ENCODE results near the gene PPP2R2B.
"Not testable (repeated sequence)": the region's sequence is repeated elsewhere in the genome, so short reads cannot be mapped to it uniquely, and the experiment has no call there.

The PPP2R2B gene

GRCh38 chr5:146620031-146620668, 258.4 kb downstream of the PPP2R2B start:
- no peak for DNase-seq (ENCODE audit: extremely low spot score)
- TF ChIP-seq ARNT (IDR thresholded peaks at IDR 0.05) (no peak), ZNF384 (IDR thresholded peaks at IDR 0.05) (no peak), PKNOX1 (IDR thresholded peaks at IDR 0.05) (no peak)
- POLR2A ChIA-PET: no interaction called here
- CTCF ChIA-PET: no interaction called here

GRCh38 chr5:146618434-146618833, 260.1 kb downstream of the PPP2R2B start:
- ChIA-PET POLR2A (no interaction called here), CTCF (no interaction called here)
- DNase-seq (ENCODE audit: extremely low spot score): no peak
- TF ChIP-seq PKNOX1 (IDR thresholded peaks at IDR 0.05) (no peak), SP1 (IDR thresholded peaks at IDR 0.05) (no peak), SUZ12 (IDR thresholded peaks at IDR 0.05) (no peak), ARNT (IDR thresholded peaks at IDR 0.05) (no peak), BHLHE40 (IDR thresholded peaks at IDR 0.05; ENCODE audit: borderline replicate concordance) (no peak), FOXK2 (IDR thresholded peaks at IDR 0.05) (no peak), L3MBTL2 (conservative IDR thresholded peaks at IDR 0.05) (no peak), FOXM1 (IDR thresholded peaks at IDR 0.05; ENCODE audit: borderline replicate concordance) (no peak)

GRCh38 chr5:146609731-146610130, 268.8 kb downstream of the PPP2R2B start:
- POLR2A ChIA-PET; CTCF ChIA-PET; DNase-seq (ENCODE audit: extremely low spot score): not testable (repeated sequence)

GRCh38 chr5:146607659-146608332, 270.8 kb downstream of the PPP2R2B start:
- TF ChIP-seq NFRKB (IDR thresholded peaks at IDR 0.05): no peak
- TF ChIP-seq FOXK2 (IDR thresholded peaks at IDR 0.05): no peak
- no peak for TF ChIP-seq ARNT (IDR thresholded peaks at IDR 0.05)
- TF ChIP-seq FOXM1 (IDR thresholded peaks at IDR 0.05; ENCODE audit: borderline replicate concordance): no peak
- TF ChIP-seq SP1 (IDR thresholded peaks at IDR 0.05): no peak
- no peak for TF ChIP-seq L3MBTL2 (conservative IDR thresholded peaks at IDR 0.05)
- no peak for TF ChIP-seq BHLHE40 (IDR thresholded peaks at IDR 0.05; ENCODE audit: borderline replicate concordance)
- no peak for TF ChIP-seq TARDBP (IDR thresholded peaks at IDR 0.05)
- no peak for TF ChIP-seq SUZ12 (IDR thresholded peaks at IDR 0.05)
- DNase-seq (ENCODE audit: extremely low spot score): no peak
- ChIA-PET CTCF (no interaction called here), POLR2A (no interaction called here)

- TF ChIP-seq SUZ12 (IDR thresholded peaks at IDR 0.05) (no peak), ELF4 (IDR thresholded peaks at IDR 0.05) (no peak), ARNT (IDR thresholded peaks at IDR 0.05) (no peak), FOXK2 (IDR thresholded peaks at IDR 0.05) (no peak), FOXM1 (IDR thresholded peaks at IDR 0.05; ENCODE audit: borderline replicate concordance) (no peak), LEF1 (IDR thresholded peaks at IDR 0.05; ENCODE audit: borderline replicate concordance) (no peak), FOXA1 (IDR thresholded peaks at IDR 0.05) (no peak), ZNF384 (IDR thresholded peaks at IDR 0.05) (no peak)
- no peak for DNase-seq (ENCODE audit: extremely low spot score)
- POLR2A ChIA-PET: no interaction called here
- CTCF ChIA-PET: no interaction called here
These were observed 271.7 kb downstream of the PPP2R2B start for GRCh38 chr5:146606893-146607292.

- CTCF ChIA-PET: no interaction called here
- POLR2A ChIA-PET: no interaction called here
- DNase-seq (ENCODE audit: extremely low spot score): no peak
- TF ChIP-seq L3MBTL2 (conservative IDR thresholded peaks at IDR 0.05) (no peak), ZNF384 (IDR thresholded peaks at IDR 0.05) (no peak), FOXA1 (IDR thresholded peaks at IDR 0.05) (no peak), PKNOX1 (IDR thresholded peaks at IDR 0.05) (no peak), CTBP1 (IDR thresholded peaks at IDR 0.05; ENCODE audit: borderline replicate concordance) (no peak), SUZ12 (IDR thresholded peaks at IDR 0.05) (no peak), NFRKB (IDR thresholded peaks at IDR 0.05) (no peak), HDGF (IDR thresholded peaks at IDR 0.05; ENCODE audit: borderline replicate concordance) (no peak)
These were observed 278.2 kb downstream of the PPP2R2B start for GRCh38 chr5:146600376-146600775.

- ChIA-PET POLR2A (no interaction called here), CTCF (no interaction called here)
- no peak for TF ChIP-seq FOXK2 (IDR thresholded peaks at IDR 0.05)
- TF ChIP-seq CTBP1 (IDR thresholded peaks at IDR 0.05; ENCODE audit: borderline replicate concordance): no peak
- no peak for TF ChIP-seq L3MBTL2 (conservative IDR thresholded peaks at IDR 0.05)
- no peak for TF ChIP-seq ELF4 (IDR thresholded peaks at IDR 0.05)
- no peak for TF ChIP-seq ZNF384 (IDR thresholded peaks at IDR 0.05)
- TF ChIP-seq FOXA1 (IDR thresholded peaks at IDR 0.05): no peak
- no peak for TF ChIP-seq TARDBP (IDR thresholded peaks at IDR 0.05)
- TF ChIP-seq SP1 (IDR thresholded peaks at IDR 0.05): no peak
- TF ChIP-seq LEF1 (IDR thresholded peaks at IDR 0.05; ENCODE audit: borderline replicate concordance): no peak
- TF ChIP-seq SUZ12 (IDR thresholded peaks at IDR 0.05): no peak
- TF ChIP-seq HDGF (IDR thresholded peaks at IDR 0.05; ENCODE audit: borderline replicate concordance): no peak
- no peak for TF ChIP-seq NFRKB (IDR thresholded peaks at IDR 0.05)
- TF ChIP-seq FOXM1 (IDR thresholded peaks at IDR 0.05; ENCODE audit: borderline replicate concordance): no peak
- no peak for DNase-seq (ENCODE audit: extremely low spot score)
These were observed 279.3 kb downstream of the PPP2R2B start for GRCh38 chr5:146599261-146599660.
